ENCODE measurements around the gene PLAC8L1.

GRCh38 chr5:146059460-146060220, 45.7 kb downstream of the PLAC8L1 start:
- TF ChIP-seq, protein P1, sequence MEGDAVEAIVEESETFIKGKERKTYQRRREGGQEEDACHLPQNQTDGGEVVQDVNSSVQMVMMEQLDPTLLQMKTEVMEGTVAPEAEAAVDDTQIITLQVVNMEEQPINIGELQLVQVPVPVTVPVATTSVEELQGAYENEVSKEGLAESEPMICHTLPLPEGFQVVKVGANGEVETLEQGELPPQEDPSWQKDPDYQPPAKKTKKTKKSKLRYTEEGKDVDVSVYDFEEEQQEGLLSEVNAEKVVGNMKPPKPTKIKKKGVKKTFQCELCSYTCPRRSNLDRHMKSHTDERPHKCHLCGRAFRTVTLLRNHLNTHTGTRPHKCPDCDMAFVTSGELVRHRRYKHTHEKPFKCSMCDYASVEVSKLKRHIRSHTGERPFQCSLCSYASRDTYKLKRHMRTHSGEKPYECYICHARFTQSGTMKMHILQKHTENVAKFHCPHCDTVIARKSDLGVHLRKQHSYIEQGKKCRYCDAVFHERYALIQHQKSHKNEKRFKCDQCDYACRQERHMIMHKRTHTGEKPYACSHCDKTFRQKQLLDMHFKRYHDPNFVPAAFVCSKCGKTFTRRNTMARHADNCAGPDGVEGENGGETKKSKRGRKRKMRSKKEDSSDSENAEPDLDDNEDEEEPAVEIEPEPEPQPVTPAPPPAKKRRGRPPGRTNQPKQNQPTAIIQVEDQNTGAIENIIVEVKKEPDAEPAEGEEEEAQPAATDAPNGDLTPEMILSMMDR (conservative IDR thresholded peaks at IDR 0.05): no peak
- TF ChIP-seq ZFX (IDR thresholded peaks at IDR 0.05): no peak

All from C4-2B (cell line).